Adrenal gland (tissue), 5 donors: ENCODE measurements around the gene TMEM11.

Source experiments
- CTCF ChIP-seq, 6 experiments: fragments of 450-650 bp in 4 of 6; fragments of 200-600 bp in 2 of 6; sonication (generic) in 1 of 6; IDR thresholded peaks; 1 replicate in 5 of 6; 2 replicates in 1 of 6; pipeline versions ENCODE4 v1.5.1 to v1.8.0; 2016 to 2021; ENCODE audit warnings: antibody characterized with exemption in 6 of 6, mild to moderate bottlenecking in 2 of 6, moderate library complexity in 1 of 6
- POLR2A ChIP-seq, 2 donors: fragments of 450-650 bp; IDR thresholded peaks; one replicate each; pipeline ENCODE4 v1.6.1; 2017; ENCODE audit warnings: antibody characterized with exemption in 2 of 2, mild to moderate bottlenecking in 2 of 2, moderate library complexity in 1 of 2
- donor health status: DM: no; HTN: no; CAD: no.

GRCh38 chr17:21161498-21162393 lies 52.2 kb downstream of the TMEM11 start:
- TF ChIP-seq POLR2A (IDR thresholded peaks at IDR 0.05) (no peak), CTCF (IDR thresholded peaks at IDR 0.05) (no peak)
